HepG2 (cell line): Measurements from ENCODE around the gene CHMP2B. TPM values are rescaled to one million over a fixed set of nuclear protein-coding genes. Genes with fewer than 3 reads are reported as not detected.

Source experiments
- KDM2A ChIP-seq: sonication (generic); formaldehyde crosslinking; IDR thresholded peaks from 2 replicates; pipeline ENCODE4 v1.4.0; 2020; ENCODE audit warnings: low read depth, missing genetic modification reagents, borderline replicate concordance
- NCOR1 ChIP-seq: fragments of 200-600 bp; sonication (generic); IDR thresholded peaks from 2 replicates; pipeline ENCODE4 v1.7.0; 2017; ENCODE audit warnings: antibody characterized with exemption, low read length, borderline replicate concordance
- PAWR ChIP-seq: sonication (generic); formaldehyde crosslinking; IDR thresholded peaks from 2 replicates; pipeline ENCODE4 v1.4.0; 2020; ENCODE audit warnings: missing genetic modification reagents, mild to moderate bottlenecking, borderline replicate concordance
- PLRG1 ChIP-seq: fragments of 450-650 bp; conservative IDR thresholded peaks from 2 replicates; pipeline ENCODE4 v1.6.1; 2016
- ZNF644 ChIP-seq: IDR thresholded peaks from 2 replicates; pipeline ENCODE4 v1.6.1; 2016; ENCODE audit warnings: low read depth
- polyA plus RNA-seq, 8 experiments: library from polyadenylated mRNA; depleted of rRNA in 3 of 8; stranded (reverse) in 7 of 8; unstranded in 1 of 8; fragments of >200 nt; fragmentation: Illumina TruSeq in 4 of 8; extraction: Trizol in 4 of 8; gene quantifications; 2 replicates each; pipeline versions ENCODE4 v1.2.1 to v1.2.3, GENCODE V29; 2011 to 2016; ENCODE audit warnings: low read depth in 4 of 8, missing spikeins in 1 of 8, mixed read lengths in 1 of 8; ENCODE audit not compliant: insufficient read depth in 1 of 8
- total RNA-seq, 5 experiments: library from RNA; depleted of rRNA; stranded (reverse); fragments of >200 nt; fragmentation: Illumina TruSeq; extraction: Trizol; gene quantifications; 2 replicates each; pipeline ENCODE4 v1.2.3, GENCODE V29; 2016; ENCODE audit warnings: low read depth in 1 of 5
- TF ChIP-seq, protein P1 (sequence below): sonication (generic); formaldehyde crosslinking; IDR thresholded peaks from 2 replicates; pipeline ENCODE4 v1.4.0; 2020; ENCODE audit warnings: mild to moderate bottlenecking, missing genetic modification reagents
- TF ChIP-seq, protein P2 (sequence below): sonication (generic); formaldehyde crosslinking; IDR thresholded peaks from 2 replicates; pipeline ENCODE4 v1.4.0; 2020; ENCODE audit warnings: mild to moderate bottlenecking, missing genetic modification reagents
- TF ChIP-seq, protein P3 (sequence below): sonication (generic); formaldehyde crosslinking; IDR thresholded peaks from 2 replicates; pipeline ENCODE4 v1.8.1; 2023; ENCODE audit warnings: mild to moderate bottlenecking, missing genetic modification reagents

Gene CHMP2B
- total and polyA plus RNA-seq, 2 of the 13 experiments (the other 11 are each of a cell fraction or from before 2014, with no cell fraction given): 6.9 to 33.5 TPM

DNA sequence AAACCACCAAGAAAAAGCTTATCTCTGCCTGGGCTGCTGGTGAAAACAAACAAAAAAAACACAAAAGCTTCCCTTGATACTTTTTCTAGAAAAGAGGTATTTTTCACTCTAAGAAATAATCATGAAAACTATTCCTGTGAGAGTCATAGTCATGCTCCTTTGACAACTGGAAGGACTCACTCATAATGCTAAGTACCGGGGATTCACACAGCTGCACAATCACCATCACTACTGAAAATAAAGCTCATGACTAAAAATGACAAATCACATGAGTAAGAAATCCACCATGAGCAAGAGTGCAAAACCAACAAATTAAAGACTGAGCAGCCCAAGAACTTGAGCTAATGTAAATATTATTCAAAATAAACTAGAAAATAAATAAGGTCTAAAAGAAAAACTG, 59.9 kb downstream of the CHMP2B start (continued):
- TF ChIP-seq, protein P1, sequence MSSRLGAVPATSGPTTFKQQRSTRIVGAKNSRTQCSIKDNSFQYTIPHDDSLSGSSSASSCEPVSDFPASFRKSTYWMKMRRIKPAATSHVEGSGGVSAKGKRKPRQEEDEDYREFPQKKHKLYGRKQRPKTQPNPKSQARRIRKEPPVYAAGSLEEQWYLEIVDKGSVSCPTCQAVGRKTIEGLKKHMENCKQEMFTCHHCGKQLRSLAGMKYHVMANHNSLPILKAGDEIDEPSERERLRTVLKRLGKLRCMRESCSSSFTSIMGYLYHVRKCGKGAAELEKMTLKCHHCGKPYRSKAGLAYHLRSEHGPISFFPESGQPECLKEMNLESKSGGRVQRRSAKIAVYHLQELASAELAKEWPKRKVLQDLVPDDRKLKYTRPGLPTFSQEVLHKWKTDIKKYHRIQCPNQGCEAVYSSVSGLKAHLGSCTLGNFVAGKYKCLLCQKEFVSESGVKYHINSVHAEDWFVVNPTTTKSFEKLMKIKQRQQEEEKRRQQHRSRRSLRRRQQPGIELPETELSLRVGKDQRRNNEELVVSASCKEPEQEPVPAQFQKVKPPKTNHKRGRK (CRISPR knock-in tag): no peak
- TF ChIP-seq, protein P2, sequence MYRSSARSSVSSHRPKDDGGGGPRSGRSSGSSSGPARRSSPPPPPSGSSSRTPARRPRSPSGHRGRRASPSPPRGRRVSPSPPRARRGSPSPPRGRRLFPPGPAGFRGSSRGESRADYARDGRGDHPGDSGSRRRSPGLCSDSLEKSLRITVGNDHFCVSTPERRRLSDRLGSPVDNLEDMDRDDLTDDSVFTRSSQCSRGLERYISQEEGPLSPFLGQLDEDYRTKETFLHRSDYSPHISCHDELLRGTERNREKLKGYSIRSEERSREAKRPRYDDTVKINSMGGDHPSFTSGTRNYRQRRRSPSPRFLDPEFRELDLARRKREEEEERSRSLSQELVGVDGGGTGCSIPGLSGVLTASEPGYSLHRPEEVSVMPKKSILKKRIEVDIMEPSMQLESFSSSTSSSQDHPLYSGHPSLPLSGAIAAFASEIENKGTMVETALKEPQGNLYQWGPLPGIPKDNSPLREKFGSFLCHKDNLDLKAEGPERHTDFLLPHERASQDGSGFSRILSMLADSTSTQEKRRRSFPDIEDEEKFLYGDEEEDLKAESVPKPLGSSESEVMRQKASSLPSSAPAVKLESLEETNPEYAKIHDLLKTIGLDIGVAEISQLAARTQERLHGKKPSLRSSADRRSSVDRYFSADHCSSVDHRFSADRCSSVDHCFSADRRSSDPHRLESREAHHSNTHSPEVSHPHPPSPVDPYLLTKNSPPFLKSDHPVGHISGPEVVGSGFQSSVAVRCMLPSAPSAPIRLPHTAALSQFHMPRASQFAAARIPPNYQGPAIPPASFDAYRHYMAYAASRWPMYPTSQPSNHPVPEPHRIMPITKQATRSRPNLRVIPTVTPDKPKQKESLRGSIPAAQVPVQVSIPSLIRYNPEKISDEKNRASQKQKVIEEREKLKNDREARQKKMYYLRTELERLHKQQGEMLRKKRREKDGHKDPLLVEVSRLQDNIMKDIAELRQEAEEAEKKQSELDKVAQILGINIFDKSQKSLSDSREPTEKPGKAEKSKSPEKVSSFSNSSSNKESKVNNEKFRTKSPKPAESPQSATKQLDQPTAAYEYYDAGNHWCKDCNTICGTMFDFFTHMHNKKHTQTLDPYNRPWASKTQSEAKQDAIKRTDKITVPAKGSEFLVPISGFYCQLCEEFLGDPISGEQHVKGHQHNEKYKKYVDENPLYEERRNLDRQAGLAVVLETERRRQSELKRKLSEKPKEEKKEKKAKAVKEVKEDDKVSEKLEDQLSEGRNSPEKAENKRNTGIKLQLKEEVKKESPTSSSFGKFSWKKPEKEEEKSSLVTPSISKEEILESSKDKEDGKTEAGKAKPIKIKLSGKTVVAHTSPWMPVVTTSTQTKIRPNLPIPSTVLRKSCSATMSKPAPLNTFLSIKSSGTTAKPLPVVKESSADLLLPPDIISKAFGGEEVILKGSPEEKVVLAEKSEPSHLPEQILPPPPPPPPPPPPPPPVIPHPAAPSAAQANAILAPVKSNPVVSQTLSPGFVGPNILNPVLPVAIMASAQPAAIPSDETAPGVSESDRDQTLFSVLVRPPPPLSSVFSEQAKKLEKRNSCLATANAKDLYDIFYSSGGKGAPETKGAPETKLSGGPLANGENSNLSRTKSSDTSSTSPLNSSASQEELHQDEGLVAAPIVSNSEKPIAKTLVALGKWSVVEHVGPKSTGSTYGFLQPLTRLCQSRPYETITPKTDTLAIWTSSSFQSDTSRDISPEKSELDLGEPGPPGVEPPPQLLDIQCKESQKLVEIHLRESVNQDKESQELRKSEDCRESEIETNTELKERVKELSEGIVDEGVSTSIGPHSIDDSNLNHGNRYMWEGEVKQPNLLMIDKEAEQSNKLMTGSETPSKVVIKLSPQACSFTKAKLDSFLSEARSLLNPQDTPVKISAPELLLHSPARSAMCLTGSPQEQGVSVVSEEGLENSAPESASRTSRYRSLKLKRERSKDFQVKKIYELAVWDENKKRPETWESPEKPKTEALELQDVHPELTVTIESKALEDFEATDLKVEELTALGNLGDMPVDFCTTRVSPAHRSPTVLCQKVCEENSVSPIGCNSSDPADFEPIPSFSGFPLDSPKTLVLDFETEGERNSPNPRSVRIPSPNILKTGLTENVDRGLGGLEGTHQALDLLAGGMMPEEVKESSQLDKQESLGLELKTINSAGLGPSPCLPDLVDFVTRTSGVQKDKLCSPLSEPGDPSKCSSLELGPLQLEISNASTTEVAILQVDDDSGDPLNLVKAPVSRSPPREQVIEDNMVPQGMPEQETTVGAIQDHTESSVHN (CRISPR knock-in tag): no peak
- TF ChIP-seq PLRG1: no peak
- TF ChIP-seq ZNF644 (CRISPR knock-in tag): no peak
- no peak for TF ChIP-seq PAWR (CRISPR knock-in tag)
- TF ChIP-seq, protein P3, sequence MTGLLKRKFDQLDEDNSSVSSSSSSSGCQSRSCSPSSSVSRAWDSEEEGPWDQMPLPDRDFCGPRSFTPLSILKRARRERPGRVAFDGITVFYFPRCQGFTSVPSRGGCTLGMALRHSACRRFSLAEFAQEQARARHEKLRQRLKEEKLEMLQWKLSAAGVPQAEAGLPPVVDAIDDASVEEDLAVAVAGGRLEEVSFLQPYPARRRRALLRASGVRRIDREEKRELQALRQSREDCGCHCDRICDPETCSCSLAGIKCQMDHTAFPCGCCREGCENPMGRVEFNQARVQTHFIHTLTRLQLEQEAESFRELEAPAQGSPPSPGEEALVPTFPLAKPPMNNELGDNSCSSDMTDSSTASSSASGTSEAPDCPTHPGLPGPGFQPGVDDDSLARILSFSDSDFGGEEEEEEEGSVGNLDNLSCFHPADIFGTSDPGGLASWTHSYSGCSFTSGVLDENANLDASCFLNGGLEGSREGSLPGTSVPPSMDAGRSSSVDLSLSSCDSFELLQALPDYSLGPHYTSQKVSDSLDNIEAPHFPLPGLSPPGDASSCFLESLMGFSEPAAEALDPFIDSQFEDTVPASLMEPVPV (CRISPR knock-in tag): no peak
- TF ChIP-seq KDM2A: no peak
- TF ChIP-seq NCOR1: no peak
